Stimulated activated CD8-positive, alpha-beta memory T cell treated with anti-CD3 and anti-CD28 coated beads, Interleukin-4, amount 100 ng/mL, for 48 hours (primary cell): ENCODE measurements around the gene MYL10.

Experiments used
- DNase-seq: peaks from one replicate; pipeline ENCODE4 v3.0.0-alpha.2; 2020

The MYL10 gene

DNA sequence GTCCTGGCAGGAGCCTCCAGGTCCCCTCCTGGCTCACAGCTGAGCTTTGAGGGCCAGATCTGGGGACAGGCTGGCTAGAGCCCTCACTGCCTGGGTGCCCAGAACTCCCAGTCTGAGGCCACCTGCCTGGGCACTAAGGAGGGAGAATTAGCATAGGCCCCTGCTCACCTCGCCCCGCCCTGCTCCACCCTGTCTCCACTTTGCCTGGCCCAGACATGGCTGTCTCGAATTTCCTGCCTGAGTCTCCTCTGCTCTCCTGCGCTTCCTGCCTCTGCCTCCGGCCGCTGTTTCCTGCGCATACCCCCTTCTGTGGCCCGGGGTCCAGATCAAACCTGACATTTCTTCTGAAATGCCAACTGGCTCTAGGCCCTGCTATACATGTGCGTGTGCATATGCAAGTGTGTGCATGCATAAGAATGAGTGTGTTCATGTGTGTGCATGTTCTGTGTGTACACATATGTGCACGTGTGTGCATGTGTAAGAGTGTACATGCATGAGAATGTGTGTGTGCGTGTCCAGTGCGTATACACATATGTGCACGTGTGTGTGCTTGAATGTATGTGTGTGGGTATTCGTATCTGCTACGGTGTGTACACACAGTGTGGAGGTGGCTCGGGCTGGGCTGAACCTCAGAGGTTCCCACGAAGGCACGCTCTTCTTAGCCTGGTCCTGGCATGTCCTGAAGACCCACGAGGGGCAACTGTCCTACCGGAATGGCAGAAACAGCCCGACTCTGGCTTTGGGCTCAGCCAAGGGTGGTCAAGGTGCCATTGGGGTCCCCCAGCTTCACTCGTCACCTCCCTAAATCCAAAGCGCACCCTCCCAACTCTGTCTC is 64.9 kb downstream of the MYL10 start:
- peak; percentile 21 for DNase-seq
